ENCODE data around the gene SLC6A18.

SLC6A18 gene

GRCh38 chr5:1179383-1179715 is 45.8 kb upstream of the SLC6A18 start:
- ChIA-PET POLR2A (no interaction called here), CTCF (interaction anchor here (1.3 kb wide), 1 partner anchor 10 kb away, joined by 6 read pairs; no protein-coding TSS in a partner anchor)
- no peak for DNase-seq (ENCODE audit: low read depth, low spot score)
- no peak overlapping the region for H3K4me3 ChIP-seq (ENCODE audit: low read depth, low read length)
- no peak for TF ChIP-seq CTCF (IDR thresholded peaks at IDR 0.05; ENCODE audit: insufficient read depth, low read length, missing control alignments)

- no peak for DNase-seq (ENCODE audit: low read depth, low spot score)
- ChIA-PET POLR2A (no interaction called here), CTCF (interaction anchor here (0.9 to 1.3 kb wide), 3 partner anchors 11 to 463 kb away, joined by 3 to 6 read pairs (median 3); no protein-coding TSS in a partner anchor)
- no peak overlapping the region for H3K4me3 ChIP-seq (ENCODE audit: low read depth, low read length)
- TF ChIP-seq CTCF (IDR thresholded peaks at IDR 0.05; ENCODE audit: insufficient read depth, low read length, missing control alignments), result no peak
Measured at GRCh38 chr5:1180096-1180495, 45.1 kb upstream of the SLC6A18 start.

- no peak overlapping the region for H3K4me3 ChIP-seq (ENCODE audit: low read depth, low read length)
- TF ChIP-seq CTCF (IDR thresholded peaks at IDR 0.05; ENCODE audit: insufficient read depth, low read length, missing control alignments), result no peak
- POLR2A ChIA-PET, result no interaction called here
- CTCF ChIA-PET, result interaction anchor here (0.9 to 1.2 kb wide), 2 partner anchors 13 to 463 kb away, joined by 3 read pairs; no protein-coding TSS in a partner anchor
- DNase-seq (ENCODE audit: low read depth, low spot score), result no peak
Measured at GRCh38 chr5:1180841-1181271, 44.3 kb upstream of the SLC6A18 start.

GRCh38 chr5:1181451-1182359 is 43.5 kb upstream of the SLC6A18 start:
- DNase-seq (ENCODE audit: low read depth, low spot score), result no peak
- CTCF ChIA-PET, result interaction anchor here (1.2 kb wide), 1 partner anchor 462 kb away, joined by 3 read pairs; no protein-coding TSS in a partner anchor
- H3K4me3 ChIP-seq (ENCODE audit: low read depth, low read length), result no peak overlapping the region
- POLR2A ChIA-PET, result no interaction called here
- TF ChIP-seq CTCF (IDR thresholded peaks at IDR 0.05; ENCODE audit: insufficient read depth, low read length, missing control alignments), result no peak

- DNase-seq (ENCODE audit: low read depth, low spot score), result no peak
- CTCF ChIA-PET, result no interaction called here
- no peak for TF ChIP-seq CTCF (IDR thresholded peaks at IDR 0.05; ENCODE audit: insufficient read depth, low read length, missing control alignments)
- POLR2A ChIA-PET, result no interaction called here
- H3K4me3 ChIP-seq (ENCODE audit: low read depth, low read length), result no peak overlapping the region
Measured at GRCh38 chr5:1182360-1182632, 42.9 kb upstream of the SLC6A18 start.

- no peak overlapping the region for H3K4me3 ChIP-seq (ENCODE audit: low read depth, low read length)
- ChIA-PET CTCF (interaction anchor here (2.5 kb wide), 1 partner anchor 8 kb away, joined by 11 read pairs; no protein-coding TSS in a partner anchor), POLR2A (no interaction called here)
- TF ChIP-seq CTCF (IDR thresholded peaks at IDR 0.05; ENCODE audit: insufficient read depth, low read length, missing control alignments), result no peak
- DNase-seq (ENCODE audit: low read depth, low spot score), result no peak
Measured at GRCh38 chr5:1182633-1183423, 42.4 kb upstream of the SLC6A18 start.

Data from AG04449 (cell line).